Liver (tissue), 9 donors: ENCODE data around the gene ALK. TPM values are rescaled to one million over a fixed set of nuclear protein-coding genes. Genes with fewer than 3 reads are reported as not detected.

Source experiments
- DNase-seq: peaks from one replicate; pipeline ENCODE4 v3.0.0-alpha.2; 2017; ENCODE audit warnings: low spot score
- H3K27ac ChIP-seq, 2 donors: one replicate each; pipeline ENCODE4 v1.7.0; 2013; ENCODE audit warnings: inconsistent platforms in 2 of 2, low read length in 2 of 2, control low read depth in 1 of 2, low read depth in 1 of 2, mild to moderate bottlenecking in 1 of 2
- H3K27me3 ChIP-seq, 4 donors: one replicate each; pipeline versions ENCODE4 v1.6.1 to v1.7.0; 2013; ENCODE audit warnings: low read length in 3 of 4, inconsistent platforms in 1 of 4, mild to moderate bottlenecking in 1 of 4, moderate library complexity in 1 of 4; ENCODE audit not compliant: control insufficient read depth in 4 of 4, insufficient read depth in 4 of 4
- H3K36me3 ChIP-seq, 4 donors: one replicate each; pipeline versions ENCODE4 v1.6.1 to v1.7.0; 2013; ENCODE audit warnings: low read length in 3 of 4, mild to moderate bottlenecking in 3 of 4, low read depth in 1 of 4, moderate library complexity in 1 of 4; ENCODE audit not compliant: control insufficient read depth in 4 of 4, insufficient read depth in 3 of 4
- H3K4me1 ChIP-seq, 4 donors: one replicate each; pipeline versions ENCODE4 v1.6.1 to v1.7.0; 2013; ENCODE audit warnings: low read length in 3 of 4, mild to moderate bottlenecking in 3 of 4, moderate library complexity in 1 of 4; ENCODE audit not compliant: control insufficient read depth in 4 of 4, insufficient read depth in 4 of 4
- H3K4me3 ChIP-seq, 3 donors: one replicate each; pipeline versions ENCODE4 v1.6.1 to v1.7.0; 2013; ENCODE audit warnings: low read length in 3 of 3, control low read depth in 1 of 3, low read depth in 1 of 3, mild to moderate bottlenecking in 1 of 3
- H3K9ac ChIP-seq, 2 donors: one replicate each; pipeline ENCODE4 v1.7.0; 2013; ENCODE audit warnings: low read length in 2 of 2, mild to moderate bottlenecking in 2 of 2, moderate library complexity in 2 of 2, control low read depth in 1 of 2, low read depth in 1 of 2
- H3K9me3 ChIP-seq, 4 donors: one replicate each; pipeline versions ENCODE4 v1.6.1 to v1.7.0; 2013; ENCODE audit warnings: low read length in 3 of 4; ENCODE audit not compliant: control insufficient read depth in 4 of 4
- ATF3 ChIP-seq: IDR thresholded peaks from 2 replicates; pipeline ENCODE4 v1.6.1; 2016; ENCODE audit warnings: antibody characterized with exemption
- CTCF ChIP-seq: fragments of 150-350 bp; IDR thresholded peaks from 2 replicates; pipeline ENCODE4 v1.5.1; 2017; ENCODE audit warnings: improper control_type of control experiment, low read depth, low read length; ENCODE audit not compliant: missing input control
- EGR1 ChIP-seq, 2 donors: IDR thresholded peaks; 2 replicates each; pipeline ENCODE4 v1.6.1; 2016 to 2018; ENCODE audit warnings: antibody characterized with exemption in 2 of 2, low read depth in 2 of 2
- FOXA1 ChIP-seq: IDR thresholded peaks from 2 replicates; pipeline ENCODE4 v1.6.1; 2016; ENCODE audit warnings: antibody characterized with exemption
- FOXA2 ChIP-seq: IDR thresholded peaks from 2 replicates; pipeline ENCODE4 v1.6.1; 2016; ENCODE audit warnings: antibody characterized with exemption
- GABPA ChIP-seq, 2 donors: IDR thresholded peaks in 1 of 2; conservative IDR thresholded peaks in 1 of 2; 2 replicates each; pipeline ENCODE4 v1.6.1; 2016; ENCODE audit warnings: antibody characterized with exemption in 2 of 2, mild to moderate bottlenecking in 1 of 2, moderate library complexity in 1 of 2
- HNF4A ChIP-seq, 2 donors: conservative IDR thresholded peaks; 2 replicates each; pipeline ENCODE4 v1.6.1; 2016; ENCODE audit warnings: antibody characterized with exemption in 2 of 2, mild to moderate bottlenecking in 2 of 2
- HNF4G ChIP-seq: IDR thresholded peaks from 2 replicates; pipeline ENCODE4 v1.6.1; 2016; ENCODE audit warnings: antibody characterized with exemption
- JUND ChIP-seq, 2 donors: IDR thresholded peaks; 2 replicates each; pipeline ENCODE4 v1.6.1; 2016; ENCODE audit warnings: antibody characterized with exemption in 2 of 2
- MAX ChIP-seq: IDR thresholded peaks from 2 replicates; pipeline ENCODE4 v1.6.1; 2016; ENCODE audit warnings: antibody characterized with exemption
- NR2F2 ChIP-seq: IDR thresholded peaks from 2 replicates; pipeline ENCODE4 v1.6.1; 2016; ENCODE audit warnings: antibody characterized with exemption
- RAD21 ChIP-seq, 2 donors: IDR thresholded peaks; 2 replicates each; pipeline ENCODE4 v1.6.1; 2016; ENCODE audit warnings: antibody characterized with exemption in 2 of 2, mild to moderate bottlenecking in 2 of 2
- REST ChIP-seq: IDR thresholded peaks from 2 replicates; pipeline ENCODE4 v1.6.1; 2016; ENCODE audit warnings: antibody characterized with exemption, mild to moderate bottlenecking
- RXRA ChIP-seq, 2 donors: IDR thresholded peaks; 2 replicates each; pipeline ENCODE4 v1.6.1; 2017 to 2018; ENCODE audit warnings: antibody characterized with exemption in 2 of 2, mild to moderate bottlenecking in 1 of 2
- SP1 ChIP-seq: IDR thresholded peaks from 2 replicates; pipeline ENCODE4 v1.6.1; 2018; ENCODE audit warnings: antibody characterized with exemption, mild to moderate bottlenecking
- TAF1 ChIP-seq: conservative IDR thresholded peaks from 2 replicates; pipeline ENCODE4 v1.6.1; 2016; ENCODE audit warnings: antibody characterized with exemption, mild to moderate bottlenecking
- YY1 ChIP-seq: IDR thresholded peaks from 2 replicates; pipeline ENCODE4 v1.6.1; 2016; ENCODE audit warnings: antibody characterized with exemption, mild to moderate bottlenecking
- ZBTB33 ChIP-seq: IDR thresholded peaks from 2 replicates; pipeline ENCODE4 v1.6.1; 2016; ENCODE audit warnings: antibody characterized with exemption
- WGBS: extraction: QIAGEN DNeasy Blood & Tissue Kit; methylation state at CpG from one replicate; pipeline ENCODE4 v1.1.7; 2013; 5-methylcytosine and 5-hydroxymethylcytosine counted together
- polyA plus RNA-seq, 2 donors: library from polyadenylated mRNA; stranded (reverse) in 1 of 2; unstranded in 1 of 2; fragments of 200-250 nt in 1 of 2; fragments of >200 nt in 1 of 2; fragmentation: Nextera tagmentation in 1 of 2; extraction: Ambion mirVana in 1 of 2; gene quantifications; one replicate each; pipeline versions ENCODE4 v1.2.1 to v1.2.3, GENCODE V29; 2013 to 2015
- total RNA-seq, 2 donors: library from RNA; depleted of rRNA; stranded (reverse); fragments of >200 nt; gene quantifications; one replicate each; pipeline ENCODE4 v1.2.3, GENCODE V29; 2014
- donor health status: healthy.
- donor health status: healthy.
- donor health status: healthy.
- donor health status: healthy.
- donor health status: healthy.

The ALK gene
- total and polyA plus RNA-seq, 4 donors: under 0.01 TPM; not detected in 3

- Histone ChIP-seq H3K36me3 (no peaks in the 10 kb centered on the region), H3K4me3 (no peak overlapping the region), H3K9me3 (peaks cover 0 to 3% (median 0%) of the 10 kb centered on the region in 4 donors), H3K27me3 (peaks cover 0 to 4% (median 0%) of the 10 kb centered on the region in 4 donors), H3K27ac (no peak overlapping the region), H3K9ac (no peak overlapping the region), H3K4me1 (no peaks in the 10 kb centered on the region)
- TF ChIP-seq RAD21 (IDR thresholded peaks at IDR 0.05) (no peak), FOXA1 (no peak), JUND (IDR thresholded peaks at IDR 0.05) (no peak), CTCF (no peak), EGR1 (IDR thresholded peaks at IDR 0.05; ENCODE audit: low read depth in 2 of 2) (no peak)
- no peak for DNase-seq
- WGBS: 40% methylated on average over 1 of the region's 1 CpG
Observed at GRCh38 chr2:29880084-29880483, 41.3 kb downstream of the ALK start.

GRCh38 chr2:29879456-29879855 lies 41.9 kb downstream of the ALK start:
- TF ChIP-seq FOXA2 (no peak), RXRA (IDR thresholded peaks at IDR 0.05) (no peak), JUND (IDR thresholded peaks at IDR 0.05) (no peak), RAD21 (IDR thresholded peaks at IDR 0.05) (no peak), CTCF (no peak), HNF4A (conservative IDR thresholded peaks at IDR 0.05) (no peak), NR2F2 (no peak), ATF3 (no peak), EGR1 (IDR thresholded peaks at IDR 0.05; ENCODE audit: low read depth in 2 of 2) (no peak), SP1 (no peak), FOXA1 (no peak), ZBTB33 (no peak), REST (no peak), HNF4G (no peak), TAF1 (no peak), GABPA (IDR thresholded peaks at IDR 0.05 in 1 of 2, conservative IDR thresholded peaks at IDR 0.05 in 1 of 2) (no peak), YY1 (no peak), MAX (no peak)
- H3K9me3 ChIP-seq: no peaks in the 10 kb centered on the region
- no peak overlapping the region for H3K9ac ChIP-seq
- H3K4me3 ChIP-seq: no peak overlapping the region
- H3K27me3 ChIP-seq: peaks cover 0 to 4% (median 0%) of the 10 kb centered on the region in 4 donors
- H3K27ac ChIP-seq: no peak overlapping the region
- WGBS: 37% methylated on average over 2 of the region's 2 CpGs
- no peak for DNase-seq
- no peaks in the 10 kb centered on the region for H3K36me3 ChIP-seq
- no peaks in the 10 kb centered on the region for H3K4me1 ChIP-seq
